Activated CD4-positive, alpha-beta T cell treated with anti-CD3 and anti-CD28 coated beads, Interleukin-2, amount 10 ng/mL, durations not matched to agents 24 days and 14 days (primary cell): ENCODE data around the gene EDAR. TPM values are rescaled to one million over a fixed set of nuclear protein-coding genes. Genes with fewer than 3 reads are reported as not detected.

Experiments used
- DNase-seq: peaks from one replicate; pipeline ENCODE4 v3.0.0; 2022
- H3K27ac Mint-ChIP-seq: one replicate; pipeline ENCODE4 v1.8.0; 2022; ENCODE audit warnings: mild to moderate bottlenecking, mixed read lengths
- H3K27me3 Mint-ChIP-seq: one replicate; pipeline ENCODE4 v1.8.0; 2022; ENCODE audit warnings: mixed read lengths
- H3K36me3 Mint-ChIP-seq: one replicate; pipeline ENCODE4 v1.8.0; 2022; ENCODE audit warnings: low read depth, mild to moderate bottlenecking, mixed read lengths
- H3K4me1 Mint-ChIP-seq: one replicate; pipeline ENCODE4 v1.8.0; 2021; ENCODE audit warnings: mixed read lengths
- H3K4me3 Mint-ChIP-seq: one replicate; pipeline ENCODE4 v1.8.0; 2022; ENCODE audit warnings: mild to moderate bottlenecking, moderate library complexity, mixed read lengths
- H3K9me3 Mint-ChIP-seq: one replicate; pipeline ENCODE4 v1.8.0; 2021; ENCODE audit warnings: mixed read lengths
- intact Hi-C: fragments of 100-400 bp; cut with micrococcal nuclease; formaldehyde crosslinking; loops from one replicate; pipeline ENCODE4 v1.15.1; 2023
- total RNA-seq: library from RNA; stranded (reverse); gene quantifications from 2 replicates; pipeline ENCODE4 v1.2.3, GENCODE V29; 2022

Gene EDAR
- total RNA-seq, 1 donor from 2014 or later = 0.56 TPM

GRCh38 chr2:108968619-108969018 lies 20.4 kb downstream of the EDAR start:
- Mint-ChIP-seq H3K36me3 (no peaks in the 10 kb centered on the region), H3K27ac (no peak overlapping the region), H3K9me3 (no peaks in the 10 kb centered on the region), H3K4me1 (peaks cover 26% of the 10 kb centered on the region), H3K27me3 (no peaks in the 10 kb centered on the region), H3K4me3 (no peak overlapping the region)
- DNase-seq = no peak
- intact Hi-C loops = no loop called here

- intact Hi-C loops = no loop called here
- DNase-seq = no peak
- H3K27ac Mint-ChIP-seq = no peak overlapping the region
Observed at GRCh38 chr2:108967757-108968156, 21.3 kb downstream of the EDAR start.

GRCh38 chr2:108965540-108966289 lies 23.3 kb downstream of the EDAR start:
- peak; percentile 70 for DNase-seq
- H3K4me1 Mint-ChIP-seq = peaks cover 26% of the 10 kb centered on the region
- intact Hi-C loops = no loop called here
- no peaks in the 10 kb centered on the region for H3K36me3 Mint-ChIP-seq
- no peaks in the 10 kb centered on the region for H3K9me3 Mint-ChIP-seq
- no peak overlapping the region for H3K27ac Mint-ChIP-seq
- H3K27me3 Mint-ChIP-seq = no peaks in the 10 kb centered on the region
- peak overlapping the region; percentile 25 for H3K4me3 Mint-ChIP-seq

More at GRCh38 chr2:108967757-108968156, 21.3 kb downstream of the EDAR start:
- Mint-ChIP-seq H3K36me3 (no peaks in the 10 kb centered on the region), H3K4me1 (peaks cover 26% of the 10 kb centered on the region), H3K27me3 (no peaks in the 10 kb centered on the region), H3K9me3 (no peaks in the 10 kb centered on the region), H3K4me3 (no peak overlapping the region)

- H3K27me3 Mint-ChIP-seq = no peaks in the 10 kb centered on the region
- no peak for DNase-seq
- no peaks in the 10 kb centered on the region for H3K9me3 Mint-ChIP-seq
- intact Hi-C loops = no loop called here
- no peaks in the 10 kb centered on the region for H3K36me3 Mint-ChIP-seq
- no peak overlapping the region for H3K4me3 Mint-ChIP-seq
- no peak overlapping the region for H3K27ac Mint-ChIP-seq
- H3K4me1 Mint-ChIP-seq = peaks cover 23% of the 10 kb centered on the region
Observed at GRCh38 chr2:108963057-108963456, 26.0 kb downstream of the EDAR start.

- intact Hi-C loops = no loop called here
- Mint-ChIP-seq H3K27ac (no peak overlapping the region), H3K27me3 (no peaks in the 10 kb centered on the region), H3K36me3 (no peaks in the 10 kb centered on the region), H3K4me3 (no peak overlapping the region), H3K9me3 (no peaks in the 10 kb centered on the region), H3K4me1 (peaks cover 26% of the 10 kb centered on the region)
- no peak for DNase-seq
Observed at GRCh38 chr2:108961796-108962195, 27.2 kb downstream of the EDAR start.

GRCh38 chr2:108960006-108960405 lies 29.0 kb downstream of the EDAR start:
- Mint-ChIP-seq H3K27ac (no peak overlapping the region), H3K9me3 (no peaks in the 10 kb centered on the region), H3K36me3 (no peaks in the 10 kb centered on the region), H3K27me3 (no peaks in the 10 kb centered on the region), H3K4me3 (no peak overlapping the region), H3K4me1 (peaks cover 16% of the 10 kb centered on the region)
- intact Hi-C loops = no loop called here
- no peak for DNase-seq

GRCh38 chr2:108959401-108959800 lies 29.6 kb downstream of the EDAR start:
- no peaks in the 10 kb centered on the region for H3K36me3 Mint-ChIP-seq

GRCh38 chr2:108958632-108959341 lies 30.2 kb downstream of the EDAR start:
- Mint-ChIP-seq H3K27me3 (no peaks in the 10 kb centered on the region), H3K4me3 (no peak overlapping the region), H3K9me3 (peaks cover 4% of the 10 kb centered on the region), H3K27ac (no peak overlapping the region), H3K4me1 (peaks cover 7% of the 10 kb centered on the region), H3K36me3 (no peaks in the 10 kb centered on the region)
- DNase-seq = no peak
- intact Hi-C loops = no loop called here

More at GRCh38 chr2:108959401-108959800, 29.6 kb downstream of the EDAR start:
- no peak overlapping the region for H3K4me3 Mint-ChIP-seq
- peaks cover 2% of the 10 kb centered on the region for H3K9me3 Mint-ChIP-seq
- H3K27me3 Mint-ChIP-seq = no peaks in the 10 kb centered on the region
- intact Hi-C loops = no loop called here
- H3K27ac Mint-ChIP-seq = no peak overlapping the region
- peaks cover 12% of the 10 kb centered on the region for H3K4me1 Mint-ChIP-seq
- no peak for DNase-seq

- H3K27ac Mint-ChIP-seq = no peak overlapping the region
- DNase-seq = no peak
- intact Hi-C loops = no loop called here
- peaks cover 7% of the 10 kb centered on the region for H3K4me1 Mint-ChIP-seq
- no peaks in the 10 kb centered on the region for H3K27me3 Mint-ChIP-seq
- no peak overlapping the region for H3K4me3 Mint-ChIP-seq
- no peaks in the 10 kb centered on the region for H3K36me3 Mint-ChIP-seq
- peaks cover 4% of the 10 kb centered on the region for H3K9me3 Mint-ChIP-seq
Observed at GRCh38 chr2:108958002-108958401, 31.0 kb downstream of the EDAR start.

- H3K9me3 Mint-ChIP-seq = peaks cover 13% of the 10 kb centered on the region
- H3K4me1 Mint-ChIP-seq = peaks cover 7% of the 10 kb centered on the region
- no peaks in the 10 kb centered on the region for H3K27me3 Mint-ChIP-seq
- no peak overlapping the region for H3K4me3 Mint-ChIP-seq
- no peak for DNase-seq
- intact Hi-C loops = no loop called here
- no peak overlapping the region for H3K27ac Mint-ChIP-seq
- H3K36me3 Mint-ChIP-seq = no peaks in the 10 kb centered on the region
Observed at GRCh38 chr2:108956375-108956774, 32.6 kb downstream of the EDAR start.

- no peaks in the 10 kb centered on the region for H3K4me1 Mint-ChIP-seq
- no peak overlapping the region for H3K4me3 Mint-ChIP-seq
- DNase-seq = no peak
- H3K27me3 Mint-ChIP-seq = no peaks in the 10 kb centered on the region
- peaks cover 6% of the 10 kb centered on the region for H3K36me3 Mint-ChIP-seq
- intact Hi-C loops = no loop called here
- peaks cover 38% of the 10 kb centered on the region for H3K9me3 Mint-ChIP-seq
- H3K27ac Mint-ChIP-seq = no peak overlapping the region
Observed at GRCh38 chr2:108950369-108951135, 38.5 kb downstream of the EDAR start.

GRCh38 chr2:108949316-108950239 lies 39.4 kb downstream of the EDAR start:
- no peak overlapping the region for H3K27ac Mint-ChIP-seq
- intact Hi-C loops = no loop called here

GRCh38 chr2:108947271-108947907 lies 41.6 kb downstream of the EDAR start:
- H3K27me3 Mint-ChIP-seq = no peaks in the 10 kb centered on the region
- DNase-seq = no peak
- no peak overlapping the region for H3K27ac Mint-ChIP-seq
- no peaks in the 10 kb centered on the region for H3K4me1 Mint-ChIP-seq
- H3K4me3 Mint-ChIP-seq = no peak overlapping the region
- intact Hi-C loops = no loop called here
- peaks cover 32% of the 10 kb centered on the region for H3K9me3 Mint-ChIP-seq
- H3K36me3 Mint-ChIP-seq = peaks cover 6% of the 10 kb centered on the region

More at GRCh38 chr2:108949316-108950239, 39.4 kb downstream of the EDAR start:
- Mint-ChIP-seq H3K27me3 (no peaks in the 10 kb centered on the region), H3K36me3 (peaks cover 6% of the 10 kb centered on the region), H3K9me3 (peaks cover 38% of the 10 kb centered on the region), H3K4me1 (no peaks in the 10 kb centered on the region), H3K4me3 (no peak overlapping the region)
- no peak for DNase-seq
